Ovary (tissue), 1 donor: Measurements from ENCODE around the gene VSTM2B.

Experiments
- EP300 ChIP-seq: sonication (generic); formaldehyde crosslinking; IDR thresholded peaks from one replicate; pipeline ENCODE4 v1.6.1; 2017; ENCODE audit warnings: antibody characterized with exemption
- POLR2A ChIP-seq: fragments of 450-650 bp; IDR thresholded peaks from one replicate; pipeline ENCODE4 v1.6.1; 2017; ENCODE audit warnings: antibody characterized with exemption, mild to moderate bottlenecking, moderate library complexity

DNA sequence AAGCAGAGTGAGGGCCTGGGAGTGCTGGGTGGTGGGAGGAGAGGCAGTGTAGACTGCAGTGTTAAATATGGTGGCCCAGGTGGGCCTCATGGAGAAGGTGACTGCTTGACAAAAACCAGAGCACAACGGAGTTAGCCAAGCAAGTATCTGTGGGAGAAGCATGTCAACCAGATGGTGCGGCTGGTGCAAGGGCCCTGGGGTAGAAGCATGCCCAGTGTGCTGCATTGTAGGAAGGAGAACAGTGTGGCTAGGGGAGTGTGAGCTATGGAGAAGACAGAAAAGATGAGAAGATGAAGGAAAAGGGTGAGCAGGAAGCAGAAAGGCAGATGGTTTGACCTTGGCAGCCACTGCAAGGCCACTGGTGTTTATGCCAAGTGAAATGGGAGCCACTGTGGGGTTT is 2.2 kb upstream of the VSTM2B start:
- no peak for TF ChIP-seq POLR2A
- no peak for TF ChIP-seq EP300
